K562 (cell line): ENCODE results near the gene IGFBPL1.

ENCODE experiments used
- CTCF ChIP-seq, 3 experiments: IDR thresholded peaks in 2 of 3; conservative IDR thresholded peaks in 1 of 3; 2 replicates each; pipeline ENCODE4 v1.5.1; 2011 to 2012; ENCODE audit warnings: low read length in 3 of 3, mild to moderate bottlenecking in 3 of 3, control low read depth in 2 of 3, improper control_type of control experiment in 1 of 3, inconsistent platforms in 1 of 3, low read depth in 1 of 3, mixed read lengths in 1 of 3, moderate library complexity in 1 of 3; ENCODE audit not compliant: insufficient read depth in 2 of 3
- E2F4 ChIP-seq: sonication (generic); formaldehyde crosslinking; IDR thresholded peaks from 2 replicates; pipeline ENCODE4 v1.8.0; 2022; ENCODE audit warnings: mild to moderate bottlenecking, low read depth, missing genetic modification reagents
- MGA ChIP-seq: fragments of 450-650 bp; IDR thresholded peaks from 2 replicates; pipeline ENCODE4 v1.6.1; 2016; ENCODE audit warnings: mild to moderate bottlenecking, moderate library complexity
- NCOA2 ChIP-seq, 2 experiments: fragments of 450-650 bp; IDR thresholded peaks; 2 replicates each; pipeline ENCODE4 v1.6.1; 2018; ENCODE audit warnings: mild to moderate bottlenecking in 2 of 2, moderate library complexity in 1 of 2; ENCODE audit not compliant: partially characterized antibody in 2 of 2
- NR2C1 ChIP-seq, 2 experiments: fragments of 450-650 bp; IDR thresholded peaks; 2 replicates each; pipeline ENCODE4 v1.6.1; 2017; ENCODE audit warnings: mild to moderate bottlenecking in 2 of 2, antibody characterized with exemption in 1 of 2, inconsistent platforms in 1 of 2, missing compliant biosample characterization in 1 of 2, missing genetic modification characterization in 1 of 2
- POLR2A ChIP-seq: fragments of 450-650 bp; conservative IDR thresholded peaks from 2 replicates; pipeline ENCODE4 v1.6.1; 2016
- RCOR1 ChIP-seq, 2 experiments: IDR thresholded peaks; 2 replicates each; pipeline ENCODE4 v1.6.1; 2012; ENCODE audit warnings: low read depth in 2 of 2, low read length in 2 of 2, borderline replicate concordance in 1 of 2, improper control_type of control experiment in 1 of 2

- no peak for TF ChIP-seq NCOA2 (IDR thresholded peaks at IDR 0.05; ENCODE audit: partially characterized antibody in 2 of 2)
- no peak for TF ChIP-seq CTCF (IDR thresholded peaks at IDR 0.05 in 2 of 3, conservative IDR thresholded peaks at IDR 0.05 in 1 of 3; ENCODE audit: insufficient read depth in 2 of 3, low read depth in 1 of 3, low read length in 3 of 3)
- TF ChIP-seq MGA: no peak
- TF ChIP-seq E2F4 (CRISPR knock-in tag): no peak
- TF ChIP-seq RCOR1 (IDR thresholded peaks at IDR 0.05; ENCODE audit: borderline replicate concordance in 1 of 2, low read depth in 2 of 2, low read length in 2 of 2): no peak
- TF ChIP-seq NR2C1 (IDR thresholded peaks at IDR 0.05): no peak
- TF ChIP-seq NR2C1 (tag; IDR thresholded peaks at IDR 0.05): no peak
- TF ChIP-seq POLR2A: no peak
These were observed 21.1 kb upstream of the IGFBPL1 start for GRCh38 chr9:38445154-38446043.
